HG03097 (cell line): ENCODE results near the gene CLEC7A.

Source experiments
- ATAC-seq: cut with Tn5 transposase; IDR thresholded peaks from one replicate; pipeline ENCODE4 v1.9.1; 2021; ENCODE audit not compliant: unreplicated experiment, low FRiP score

Gene CLEC7A

DNA sequence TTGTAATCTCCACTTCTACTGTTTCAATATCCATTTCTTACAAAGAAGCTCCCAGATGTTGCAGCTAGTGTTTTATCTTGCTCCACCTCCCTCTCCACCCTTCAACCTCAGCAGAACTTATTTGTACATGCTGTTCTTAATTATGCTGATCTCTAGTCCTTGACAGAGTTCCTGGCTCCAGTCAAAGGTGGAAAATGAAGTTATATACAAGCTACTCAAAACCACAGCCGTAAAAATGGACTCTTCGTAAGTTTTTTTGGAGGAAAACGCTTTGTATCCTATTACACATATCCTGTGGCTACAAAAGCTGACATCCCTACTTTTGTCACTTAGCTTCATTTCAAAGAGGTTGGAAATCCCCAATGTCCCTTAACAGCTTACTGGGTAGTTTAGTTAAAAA lies 32.5 kb downstream of the CLEC7A start:
- no peak for ATAC-seq

DNA sequence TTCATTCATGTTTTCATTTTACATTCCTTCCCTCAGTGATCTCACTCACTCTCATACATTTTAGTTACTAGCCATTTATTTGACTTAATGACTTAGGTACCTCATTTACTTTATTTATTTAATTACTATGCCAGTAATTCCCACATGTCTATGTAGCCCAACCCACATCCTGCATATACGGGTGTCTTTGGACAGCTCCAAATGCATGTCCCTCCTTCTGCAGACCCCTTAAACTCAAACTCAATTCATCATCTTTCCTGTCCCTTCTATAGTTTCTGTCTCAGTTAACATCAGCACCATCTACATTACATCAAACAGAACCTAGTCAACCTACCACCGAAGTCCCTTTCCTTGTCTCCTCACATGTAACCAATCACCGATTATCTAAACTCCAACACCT lies 34.0 kb downstream of the CLEC7A start:
- ATAC-seq: no peak

DNA sequence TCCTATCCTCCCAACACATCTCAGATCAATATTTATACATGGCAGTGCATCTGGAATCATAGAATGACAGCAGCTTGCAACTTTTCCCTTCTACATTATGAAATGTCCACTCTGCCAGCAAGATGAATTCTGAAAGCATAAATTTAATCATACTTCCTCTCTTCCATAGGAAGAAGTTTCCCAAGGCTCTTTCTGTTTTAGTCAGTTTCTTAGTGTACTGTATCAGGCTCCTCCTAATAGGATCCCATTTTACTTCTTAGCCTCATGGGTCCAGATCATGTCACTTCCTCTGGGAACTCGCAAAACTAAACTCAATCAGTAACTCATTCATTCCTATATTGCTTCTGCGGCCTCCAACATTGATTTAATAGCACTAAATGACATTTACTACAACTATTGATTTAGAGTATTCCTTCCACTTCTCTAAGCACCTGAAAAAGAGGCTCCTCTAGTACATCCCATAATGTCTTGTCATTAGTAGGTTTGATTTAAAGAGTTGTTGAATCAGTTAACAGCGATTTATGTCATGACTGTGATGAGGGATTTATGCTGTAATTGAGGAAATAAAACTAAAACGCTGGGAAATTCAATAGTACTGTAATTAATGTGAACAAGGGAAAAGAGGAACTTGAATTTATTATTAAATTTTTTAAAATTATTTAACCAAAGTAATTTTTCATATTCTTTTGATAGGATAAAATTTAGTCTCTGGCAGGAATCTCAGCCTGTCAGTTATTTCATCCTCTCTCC lies 35.2 kb downstream of the CLEC7A start:
- ATAC-seq: no peak

DNA sequence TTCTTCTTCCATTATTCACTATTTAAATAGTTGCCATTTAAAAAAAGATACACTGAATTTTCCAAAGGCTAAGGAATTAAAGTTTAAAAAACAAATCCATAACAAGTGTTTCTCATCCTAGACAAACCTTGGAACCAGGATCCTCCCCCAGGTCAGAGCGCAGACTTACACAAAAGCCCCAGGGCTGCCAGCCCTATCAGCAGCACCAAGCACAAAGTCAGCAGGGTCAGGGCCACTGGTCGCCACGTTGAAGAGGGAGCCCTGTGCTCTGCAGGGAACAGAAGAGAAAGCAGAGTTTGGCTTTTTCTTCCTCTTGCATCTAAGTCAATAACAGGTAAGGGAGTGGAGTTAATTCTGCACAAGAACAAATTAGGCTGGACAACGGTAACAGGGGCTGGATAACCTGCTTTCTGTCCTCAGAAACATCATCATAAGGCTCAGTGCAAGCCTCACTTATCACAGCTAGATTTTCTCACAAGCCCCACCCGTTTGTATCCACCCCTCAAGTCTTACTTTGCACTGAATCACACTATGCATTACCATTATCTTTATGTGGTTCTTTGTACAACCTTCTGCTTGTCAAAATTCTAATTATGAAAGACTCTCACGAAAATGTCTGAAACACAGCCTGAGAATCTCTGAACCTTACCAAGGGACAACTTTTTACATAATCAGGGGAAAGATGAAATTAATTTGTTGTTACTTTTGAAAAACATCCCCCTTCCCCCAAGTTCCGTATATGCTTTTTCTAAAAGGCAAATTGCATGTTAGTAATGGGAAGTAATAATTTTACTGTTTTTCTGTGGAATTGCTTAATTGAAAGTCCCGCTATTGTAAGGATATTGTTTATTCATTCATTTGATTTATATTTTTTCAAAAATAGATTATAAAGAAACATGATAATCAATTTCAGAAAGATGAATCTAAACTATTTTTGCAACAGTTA lies 40.8 kb downstream of the CLEC7A start:
- ATAC-seq: no peak

DNA sequence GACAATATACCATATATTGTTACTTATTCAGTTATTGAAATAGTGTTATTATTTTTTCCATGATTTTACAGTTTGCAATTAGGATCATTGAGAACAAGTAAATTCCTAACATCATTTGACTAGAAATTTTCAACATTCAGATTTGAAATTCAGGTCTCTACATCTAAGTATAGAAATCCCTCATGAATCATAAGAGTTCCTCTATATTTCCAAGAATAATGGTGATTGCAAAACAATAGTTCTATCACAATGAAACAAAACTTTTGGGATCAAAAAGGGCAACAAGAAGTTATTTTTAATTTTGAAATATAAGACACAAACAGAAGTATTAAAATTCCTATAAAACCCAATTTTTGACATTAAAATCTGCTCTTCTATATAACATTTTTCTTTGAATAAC lies 42.0 kb downstream of the CLEC7A start:
- ATAC-seq: no peak

DNA sequence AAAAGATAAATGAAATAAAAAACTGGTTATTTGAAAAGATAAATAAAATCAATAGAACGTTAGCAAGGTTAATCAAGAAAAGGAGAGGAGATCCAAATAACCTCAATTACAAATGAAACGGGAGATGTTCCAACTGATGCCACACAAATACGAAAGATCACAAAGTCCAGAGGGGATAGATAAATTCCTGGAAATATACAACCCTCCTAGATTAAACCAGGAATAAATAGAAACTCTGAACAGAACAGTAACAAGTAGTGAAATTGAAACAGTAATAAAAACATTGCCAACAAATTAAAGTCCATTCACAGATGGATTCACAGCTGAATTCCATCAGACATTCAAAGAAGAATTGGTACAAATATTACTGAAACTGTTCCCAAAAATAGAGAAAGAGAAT lies 43.6 kb downstream of the CLEC7A start:
- no peak for ATAC-seq

DNA sequence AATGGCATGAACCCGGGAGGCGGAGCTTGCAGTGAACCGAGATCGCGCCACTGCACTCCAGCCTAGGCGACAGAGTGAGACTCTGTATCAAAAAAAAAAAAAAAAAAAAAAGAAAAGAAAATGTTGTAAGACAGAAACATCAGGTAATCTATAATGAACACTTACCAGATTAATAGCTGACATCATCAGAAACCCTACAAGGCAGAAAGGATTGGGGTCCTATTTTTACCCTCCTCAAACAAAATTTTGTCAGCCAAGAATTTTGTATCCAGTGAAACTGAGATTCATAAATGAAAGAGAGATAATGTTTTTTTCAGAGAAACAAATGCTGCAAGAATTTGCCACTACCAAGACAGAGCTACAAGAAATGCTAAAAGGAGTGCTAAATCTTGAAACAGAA lies 45.3 kb downstream of the CLEC7A start:
- no peak for ATAC-seq

DNA sequence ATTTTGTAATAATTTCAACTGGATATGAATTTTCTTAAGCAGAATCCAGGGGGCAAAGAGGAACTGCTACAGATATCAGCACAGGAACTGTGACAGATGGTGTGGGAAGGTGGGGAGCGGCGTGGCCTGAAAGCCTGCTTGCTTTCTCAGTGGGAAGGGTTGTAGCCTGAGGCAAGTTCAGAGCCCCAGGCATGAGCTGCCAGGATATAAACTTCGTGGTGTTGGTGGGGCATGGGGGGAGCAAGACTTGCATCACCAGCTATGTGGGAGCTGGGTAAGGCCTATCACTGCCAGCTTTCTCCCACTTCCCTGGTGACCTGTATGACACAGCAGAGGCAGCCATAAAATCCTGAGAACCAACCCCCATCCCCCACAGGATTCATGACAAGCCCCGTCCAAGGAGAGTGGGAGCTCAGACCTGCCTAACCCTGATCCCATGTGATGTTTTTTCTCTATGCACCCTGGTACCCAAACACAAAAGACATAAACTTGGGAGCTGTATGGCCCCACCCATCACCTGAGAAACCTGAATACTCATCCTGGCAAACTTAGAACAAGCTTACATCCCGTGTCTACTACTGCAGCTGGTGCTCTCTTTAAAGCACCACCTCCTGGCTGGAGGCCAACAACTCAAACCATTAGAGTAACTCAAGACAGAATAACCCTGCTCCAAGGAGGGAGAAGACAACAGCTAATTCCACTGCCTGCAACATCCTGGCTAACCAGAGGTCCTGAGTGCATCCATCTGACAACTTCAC lies 47.7 kb downstream of the CLEC7A start:
- no peak for ATAC-seq

DNA sequence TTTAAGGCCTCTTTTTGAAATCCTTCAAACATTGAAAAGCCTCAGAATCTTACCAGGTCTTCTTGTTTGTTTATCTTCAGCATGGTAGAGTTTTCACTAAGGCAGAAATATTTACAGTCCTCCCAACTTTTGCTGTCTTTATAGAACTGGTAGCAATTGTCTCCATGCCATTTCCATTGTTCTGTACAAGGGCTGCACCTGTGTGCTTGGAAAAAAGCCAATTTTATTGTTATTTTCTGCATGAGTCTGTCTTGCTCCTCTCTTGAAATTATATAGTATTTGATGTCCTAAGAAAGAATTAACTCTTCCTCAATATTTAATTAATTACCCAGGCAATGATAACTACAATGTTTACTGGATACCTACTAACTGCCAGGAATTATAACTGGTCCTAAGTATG lies 54.5 kb downstream of the CLEC7A start:
- ATAC-seq: no peak

DNA sequence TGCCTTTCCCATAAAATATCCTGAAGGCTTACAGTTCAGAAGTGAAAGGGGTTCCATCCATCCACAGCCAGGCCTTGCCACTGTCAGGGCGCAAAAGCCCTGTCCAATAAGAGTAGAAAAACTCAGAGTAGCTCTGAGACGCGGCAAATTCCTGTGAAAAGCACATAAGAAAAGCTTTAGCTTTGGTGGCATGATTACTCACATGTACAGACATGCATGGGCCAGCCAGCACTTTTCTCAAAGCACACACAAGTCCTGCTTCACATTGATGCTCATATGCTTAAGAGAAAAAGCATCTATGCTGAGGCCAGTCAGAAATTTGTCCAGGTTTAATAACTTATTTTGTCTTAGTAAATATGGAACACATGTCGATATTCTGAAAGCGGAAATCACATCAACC lies 56.7 kb downstream of the CLEC7A start:
- no peak for ATAC-seq

DNA sequence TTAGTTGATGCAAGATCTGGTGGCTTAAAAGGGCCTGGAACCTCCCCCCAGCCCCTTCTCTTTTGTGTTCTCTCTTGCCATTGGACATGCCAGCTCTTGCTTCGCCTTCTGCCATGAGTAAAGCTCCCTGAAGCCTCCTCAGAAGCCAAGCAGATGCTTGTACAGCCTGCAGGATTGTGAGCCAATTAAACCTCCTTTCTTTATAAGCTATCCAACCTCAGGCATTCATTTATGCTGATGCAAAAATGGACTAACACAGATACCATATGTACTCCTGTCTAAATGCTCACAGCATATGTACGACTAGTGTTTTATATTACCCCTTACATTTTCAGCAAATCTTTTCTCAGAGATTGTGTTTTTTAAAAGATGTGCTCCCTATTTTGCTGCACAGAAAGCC lies 57.9 kb downstream of the CLEC7A start:
- no peak for ATAC-seq

DNA sequence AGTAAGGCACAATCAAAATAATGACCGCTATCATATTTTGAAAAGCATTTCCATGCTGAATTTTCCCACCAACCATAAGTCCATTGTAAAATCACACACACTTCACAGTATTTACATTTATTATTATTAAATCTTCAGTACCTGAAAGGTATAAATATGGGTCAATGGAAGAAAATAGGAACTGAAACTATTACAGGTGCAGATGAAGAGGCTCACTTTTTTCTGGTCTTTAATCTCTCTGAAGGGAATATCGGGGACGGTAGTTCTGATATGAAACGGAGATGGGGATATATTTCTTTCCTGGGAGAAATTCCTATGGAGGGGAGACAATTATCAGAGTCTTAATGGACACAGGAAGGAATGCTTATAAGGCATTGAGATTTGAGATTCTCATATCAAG lies 59.6 kb downstream of the CLEC7A start:
- ATAC-seq: no peak

DNA sequence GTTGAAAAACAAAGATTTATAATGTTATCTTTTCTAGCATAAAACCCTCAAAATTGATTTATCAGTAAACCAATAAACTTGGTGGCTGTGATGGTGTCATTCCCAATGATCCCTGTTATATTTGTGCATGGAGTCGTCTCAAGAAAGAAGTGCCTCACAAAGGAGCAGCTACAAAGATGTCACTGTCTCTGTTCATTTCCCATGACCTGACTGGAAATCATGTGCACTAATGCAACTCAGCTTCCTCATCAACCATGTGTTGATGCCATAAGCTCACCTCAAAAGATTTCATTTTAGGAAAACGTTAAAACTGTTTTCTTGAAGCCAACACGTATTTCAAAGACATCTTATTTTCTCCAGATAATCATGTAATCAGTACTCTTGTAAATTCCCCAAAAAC lies 60.0 kb downstream of the CLEC7A start:
- ATAC-seq: no peak

DNA sequence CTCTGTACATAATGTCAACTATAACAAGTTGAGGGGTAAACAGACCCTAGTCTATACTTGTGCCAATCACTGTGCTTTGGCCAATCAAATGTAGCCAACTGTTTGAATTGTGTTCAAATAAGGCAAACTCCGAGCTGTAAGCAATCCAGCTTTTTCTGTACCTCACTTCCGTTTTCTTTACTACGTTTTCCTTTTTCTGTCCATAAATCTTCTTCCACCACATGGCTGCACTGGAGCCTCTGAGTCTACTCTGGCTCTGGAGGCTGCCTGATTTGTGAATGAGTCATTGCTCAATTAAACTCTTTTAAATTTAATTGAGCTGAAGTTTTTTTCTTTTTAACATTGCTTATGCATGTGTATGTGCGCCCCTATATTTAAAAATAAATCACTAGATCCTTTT lies 60.9 kb downstream of the CLEC7A start:
- no peak for ATAC-seq

DNA sequence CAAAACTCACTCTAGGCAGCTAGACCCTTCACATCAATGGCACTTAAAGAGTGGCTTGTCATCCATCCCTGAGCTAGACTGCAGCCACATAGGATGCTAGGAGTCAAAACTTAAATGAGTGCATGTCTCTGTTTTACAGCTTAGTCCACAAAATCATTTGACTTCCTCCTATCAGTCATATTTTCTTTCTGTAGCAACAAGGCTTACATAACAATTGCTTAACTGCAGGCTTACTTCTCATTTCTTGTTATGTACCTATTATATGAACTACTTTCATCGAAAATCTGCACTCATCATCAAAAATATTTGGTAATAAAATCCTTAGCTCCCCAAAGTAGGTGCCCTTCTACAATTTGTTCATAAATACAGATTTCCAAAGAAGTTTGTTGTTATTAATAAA lies 61.4 kb downstream of the CLEC7A start:
- ATAC-seq: no peak

DNA sequence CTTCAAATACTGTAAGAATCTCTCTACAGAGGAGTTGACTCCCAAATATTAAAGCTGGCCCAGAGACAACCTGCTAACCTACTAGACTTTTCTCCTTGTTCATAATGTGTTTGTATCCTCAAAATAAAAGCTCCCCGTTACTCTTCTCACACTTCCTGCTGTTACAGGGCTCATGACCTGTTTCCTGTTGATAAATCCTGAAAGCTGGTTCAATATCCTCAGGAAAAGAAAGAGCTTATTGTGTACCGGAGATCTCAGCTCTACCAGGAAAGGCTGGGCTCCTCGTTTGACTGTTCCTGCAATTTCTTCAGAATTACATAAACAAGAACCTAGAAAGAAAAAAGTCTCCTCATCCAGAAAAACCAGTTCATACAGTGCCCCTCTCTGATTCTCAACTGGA lies 62.1 kb downstream of the CLEC7A start:
- no peak for ATAC-seq

DNA sequence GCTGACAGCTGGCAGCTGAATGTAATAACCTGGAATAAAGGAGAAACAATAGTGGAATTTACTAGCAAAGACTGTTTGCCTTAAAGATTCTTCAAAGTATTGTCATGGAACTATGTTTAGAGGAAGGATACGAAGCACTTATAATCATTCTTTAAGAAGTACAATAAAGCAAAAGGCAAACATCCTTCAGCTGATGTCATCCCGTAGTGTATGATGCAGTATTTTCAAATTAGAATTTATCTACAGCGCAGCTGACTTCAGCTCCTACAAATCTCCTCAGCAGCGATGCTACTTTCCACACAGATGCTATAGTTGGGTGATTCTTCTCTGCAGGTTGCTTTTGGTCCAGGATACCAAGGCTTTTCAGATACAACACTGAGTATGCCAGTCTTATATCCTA lies 62.7 kb downstream of the CLEC7A start:
- no peak for ATAC-seq
